Astrocyte (in vitro differentiated cells and primary cell): ENCODE data around the gene SDK1.

Source experiments
- CTCF ChIP-seq: IDR thresholded peaks from 2 replicates; pipeline ENCODE4 v1.5.1; 2011; ENCODE audit warnings: low read depth, mild to moderate bottlenecking, inconsistent platforms, low read length, moderate library complexity; ENCODE audit not compliant: insufficient read depth
- EZH2 ChIP-seq: IDR thresholded peaks from 2 replicates; pipeline ENCODE4 v1.6.1; 2012; ENCODE audit warnings: mild to moderate bottlenecking, low read length, inconsistent platforms; ENCODE audit not compliant: insufficient read depth

GRCh38 chr7:4000934-4001333 lies 699.9 kb downstream of the SDK1 start:
- no peak for TF ChIP-seq CTCF
- no peak for TF ChIP-seq EZH2
